Measurements from ENCODE around the gene CFAP99.
A peak's percentile ranks its signal among the peaks of the same experiment; 100 is the strongest.

Gene CFAP99

DNA sequence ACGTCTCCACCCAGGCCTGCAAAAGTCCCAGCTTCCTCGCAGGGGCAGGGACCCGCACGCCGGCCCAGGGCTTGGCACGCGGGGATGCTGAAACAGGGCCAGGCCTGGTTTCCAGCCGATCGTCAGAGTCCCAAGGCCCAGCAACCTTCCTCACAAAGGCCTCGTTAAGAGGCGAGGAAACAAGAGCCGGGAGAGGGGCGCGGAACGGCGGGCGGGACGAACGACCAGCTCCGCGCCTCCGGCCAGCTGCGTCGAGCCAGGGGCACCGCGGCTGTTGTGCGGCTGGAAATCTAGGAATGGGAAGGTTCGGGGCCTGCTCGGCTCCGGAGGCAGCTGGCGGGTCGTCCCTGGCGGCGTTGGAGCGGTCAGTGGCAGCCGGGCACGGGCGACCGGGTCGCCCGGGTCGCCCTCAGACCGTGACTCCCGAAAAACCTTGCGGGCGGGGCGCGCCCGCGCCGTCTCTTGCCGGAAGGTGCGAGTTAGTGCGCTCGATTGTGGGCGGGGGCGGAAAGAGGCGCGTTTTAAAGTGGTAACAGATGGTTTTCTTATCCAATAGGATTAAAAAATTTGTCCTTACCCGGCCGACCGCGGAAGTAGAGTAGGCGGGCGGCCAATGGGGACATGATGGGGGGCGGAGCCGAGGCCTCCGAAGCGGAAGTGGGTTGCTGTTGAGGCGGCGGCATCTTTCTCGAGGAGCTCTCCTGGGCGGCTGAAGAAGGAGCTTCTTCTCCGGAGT, 49.9 kb downstream of the CFAP99 start, which contains the start of gene RNF4:
TSS of gene RNF4 (plus strand) at position 651 of the 736 bp plus-strand sequence. CDS start 21,388 bp downstream, outside the sequence.
- peak; percentile 87 to 88 for DNase-seq (ENCODE audit: low read depth in 2 of 2)

DNA sequence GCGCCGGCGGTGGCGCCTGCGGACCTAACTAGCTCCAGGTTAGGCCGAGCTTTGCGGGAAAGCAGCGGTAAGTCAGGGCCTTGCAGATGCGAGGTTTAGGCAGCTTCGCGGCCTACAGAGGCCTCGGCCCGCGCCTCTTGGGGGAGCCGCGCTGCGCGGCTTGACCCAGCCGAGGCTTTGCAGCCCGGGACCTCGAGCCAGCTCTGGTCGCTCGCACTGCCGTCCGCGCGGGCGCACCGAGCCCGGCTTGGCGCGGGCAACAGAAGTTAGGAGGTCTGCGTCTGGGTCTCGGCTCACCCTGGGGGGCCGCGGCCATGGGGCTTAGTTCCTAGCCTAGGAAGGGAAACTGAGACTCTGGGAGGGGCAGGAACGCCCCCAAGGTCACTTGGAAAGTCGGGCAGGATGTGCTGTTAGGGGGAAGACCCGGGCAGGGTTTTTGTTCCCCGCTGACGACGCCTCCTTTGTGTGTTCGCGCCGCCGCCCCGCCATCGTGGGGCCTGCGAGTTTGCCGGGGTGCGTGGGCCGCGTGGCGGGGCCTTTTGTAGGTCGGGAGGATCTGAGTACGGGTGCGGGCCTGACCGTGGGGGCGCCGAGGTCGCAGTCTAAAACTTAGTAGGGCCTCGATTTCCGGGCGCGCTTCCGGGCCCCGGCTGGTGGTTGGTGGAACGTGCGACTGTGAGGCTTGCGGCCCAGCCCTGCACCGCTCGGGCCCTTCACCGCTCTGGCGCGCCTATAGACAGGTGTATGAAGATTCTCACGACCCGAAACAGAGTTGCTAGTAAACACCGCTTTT, 50.6 kb downstream of the CFAP99 start:
- DNase-seq (ENCODE audit: low read depth in 2 of 2) = peak; percentile 39 to 45

DNA sequence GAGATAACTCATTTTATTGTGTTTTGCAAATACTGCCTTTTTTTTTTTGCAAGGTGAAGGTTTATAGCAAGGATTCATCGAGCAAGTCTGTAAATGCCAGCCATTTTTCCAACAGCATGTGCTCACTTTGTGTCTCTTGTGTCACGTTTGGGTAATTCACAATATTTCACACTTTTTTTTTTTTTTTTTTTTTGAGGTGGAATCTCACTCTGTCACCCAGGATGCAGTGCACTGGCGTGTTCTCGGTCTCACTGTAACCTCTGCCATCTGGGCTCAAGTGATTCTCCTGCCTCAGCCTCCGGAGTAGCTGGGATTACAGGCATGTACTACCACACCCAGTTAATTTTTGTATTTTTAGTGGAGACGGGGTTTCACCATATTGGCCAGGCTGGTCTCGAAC, 52.0 kb downstream of the CFAP99 start:
- DNase-seq (ENCODE audit: low read depth in 2 of 2) = no peak

DNA sequence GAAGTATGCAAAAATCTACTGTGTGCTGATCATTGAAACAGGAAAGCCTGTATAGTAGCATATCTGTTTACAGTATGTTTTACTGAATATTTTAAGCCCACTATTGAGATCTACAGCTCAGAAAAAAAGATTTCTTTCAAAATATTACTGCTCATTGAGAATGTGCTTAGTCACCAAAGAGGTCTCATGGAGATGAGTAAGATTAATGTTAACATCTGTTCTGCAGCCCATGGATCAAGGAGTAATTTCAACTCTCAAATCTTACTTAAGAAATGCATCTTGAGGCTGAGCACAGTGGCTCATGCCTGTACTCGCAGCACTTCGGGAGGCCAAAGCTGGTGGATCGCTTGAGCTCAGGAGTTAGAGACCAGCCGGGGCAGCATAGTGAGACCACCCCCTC, 53.4 kb downstream of the CFAP99 start:
- no peak for DNase-seq (ENCODE audit: low read depth in 2 of 2)

DNA sequence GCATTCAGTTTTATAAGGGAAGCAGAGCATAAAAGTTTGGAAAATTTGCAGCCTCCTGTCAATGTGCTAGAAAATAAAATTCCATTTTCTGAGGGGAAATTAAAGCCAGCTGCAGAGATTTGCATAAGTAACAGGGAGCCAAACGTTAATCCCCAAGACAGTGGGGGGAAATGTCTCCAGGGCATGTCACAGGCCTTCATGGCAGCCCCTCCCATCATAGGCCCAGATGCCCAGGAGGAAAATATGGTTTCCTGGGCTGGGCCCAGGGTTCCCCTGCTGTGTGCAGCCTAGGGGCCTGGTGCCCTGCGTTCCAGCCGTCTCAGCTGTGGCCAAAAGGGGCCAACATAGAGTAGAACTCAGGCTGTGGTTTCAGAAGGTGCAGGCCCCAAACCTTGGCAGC, 59.5 kb downstream of the CFAP99 start:
- DNase-seq (ENCODE audit: low read depth in 2 of 2) = no peak

DNA sequence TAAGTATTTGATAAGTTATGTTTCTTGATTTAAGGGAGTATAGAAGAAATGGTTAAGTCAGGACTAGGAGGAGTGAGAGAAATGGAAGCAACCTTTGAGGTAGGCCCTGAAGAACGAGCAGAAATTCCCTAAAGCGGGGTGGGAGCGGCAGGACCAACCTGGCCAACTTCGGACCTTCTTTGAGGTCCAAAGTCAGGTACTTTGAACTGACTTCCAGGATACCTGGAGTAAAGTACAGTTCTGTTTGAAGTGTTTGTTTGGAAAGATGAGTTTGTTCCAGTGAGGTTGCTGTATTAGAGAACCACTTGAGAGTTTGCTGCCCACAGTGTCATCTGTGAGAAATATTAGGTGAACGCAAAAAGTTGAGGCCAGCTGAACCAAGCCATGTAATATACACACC, 61.9 kb downstream of the CFAP99 start:
- DNase-seq (ENCODE audit: low read depth in 2 of 2) = no peak

DNA sequence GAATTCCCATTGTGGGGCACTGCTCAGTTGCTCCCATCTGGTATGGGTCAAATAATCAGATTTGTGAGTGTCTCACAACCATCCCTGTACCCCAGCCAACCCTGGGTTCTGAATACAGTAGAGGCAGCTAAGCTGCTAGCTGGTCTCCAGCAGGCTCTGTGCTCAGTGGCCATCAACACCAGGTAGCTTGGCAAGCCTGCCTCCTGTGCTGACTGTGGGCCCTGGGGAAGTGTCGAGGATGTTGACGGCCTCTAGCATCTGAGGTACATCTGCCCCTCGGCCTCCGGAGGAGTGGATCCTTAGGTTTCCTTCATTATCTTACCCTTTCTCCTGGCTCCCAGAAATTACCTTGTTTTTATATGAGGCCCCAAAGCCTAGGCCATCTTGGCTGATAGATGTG, 63.4 kb downstream of the CFAP99 start:
- DNase-seq (ENCODE audit: low read depth in 2 of 2) = no peak

DNA sequence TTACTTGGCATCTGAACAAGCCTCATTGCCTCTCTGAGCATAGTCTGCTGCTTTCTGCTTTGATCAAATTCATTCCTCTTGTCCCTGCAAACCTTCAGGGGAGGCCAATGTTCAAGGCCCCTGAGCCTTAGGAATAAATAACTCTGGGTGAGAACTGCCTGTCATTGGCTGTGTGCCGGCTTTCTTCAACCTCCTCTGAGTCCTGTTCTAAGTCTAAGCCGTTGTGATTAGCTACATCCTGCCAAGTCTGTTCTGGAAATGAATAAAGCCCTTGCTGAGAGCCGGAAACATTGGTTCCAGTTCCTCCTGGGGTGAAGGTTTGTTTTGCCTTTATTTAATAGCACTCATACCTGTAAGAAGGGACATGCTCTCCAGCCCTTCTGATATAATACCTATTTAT, 63.9 kb downstream of the CFAP99 start:
- DNase-seq (ENCODE audit: low read depth in 2 of 2) = no peak

DNA sequence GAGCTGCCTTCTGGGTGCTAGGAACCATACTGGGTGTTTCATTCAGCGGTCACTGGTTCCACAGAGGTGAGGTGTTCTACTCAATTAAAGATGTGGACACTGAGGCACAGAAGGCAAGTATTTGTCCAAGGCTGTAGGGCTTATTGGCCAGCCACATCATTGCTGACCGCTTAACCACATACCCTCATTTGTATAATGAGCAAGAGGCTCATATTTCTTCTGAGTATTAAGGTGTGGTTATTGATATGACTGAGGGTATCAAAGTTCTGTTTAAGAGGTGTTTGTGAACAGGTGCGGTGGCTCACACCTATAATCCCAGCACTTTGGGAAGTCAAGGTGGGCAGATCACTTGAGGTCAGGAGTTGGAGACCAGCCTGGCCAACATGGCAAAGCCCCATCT, 64.5 kb downstream of the CFAP99 start:
- DNase-seq (ENCODE audit: low read depth in 2 of 2) = no peak

DNA sequence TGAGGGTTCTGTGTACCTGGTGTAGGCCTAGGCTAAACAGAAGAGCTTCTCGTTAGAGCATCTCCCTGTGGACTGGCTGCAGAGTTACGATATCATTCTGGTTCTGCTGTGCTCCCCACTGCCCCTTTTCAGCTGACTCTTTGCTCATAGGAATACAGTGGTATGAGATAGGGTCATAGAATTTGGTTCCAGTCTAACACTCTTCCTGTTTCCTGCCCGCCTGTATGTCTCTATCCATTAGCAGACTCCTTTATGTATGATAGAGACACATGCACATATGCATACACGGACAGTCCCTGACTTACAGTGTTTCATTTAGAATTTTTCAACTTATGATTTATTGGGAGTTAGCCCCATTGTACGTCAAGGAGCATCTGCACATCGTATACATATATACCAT, 65.4 kb downstream of the CFAP99 start:
- no peak for DNase-seq (ENCODE audit: low read depth in 2 of 2)

DNA sequence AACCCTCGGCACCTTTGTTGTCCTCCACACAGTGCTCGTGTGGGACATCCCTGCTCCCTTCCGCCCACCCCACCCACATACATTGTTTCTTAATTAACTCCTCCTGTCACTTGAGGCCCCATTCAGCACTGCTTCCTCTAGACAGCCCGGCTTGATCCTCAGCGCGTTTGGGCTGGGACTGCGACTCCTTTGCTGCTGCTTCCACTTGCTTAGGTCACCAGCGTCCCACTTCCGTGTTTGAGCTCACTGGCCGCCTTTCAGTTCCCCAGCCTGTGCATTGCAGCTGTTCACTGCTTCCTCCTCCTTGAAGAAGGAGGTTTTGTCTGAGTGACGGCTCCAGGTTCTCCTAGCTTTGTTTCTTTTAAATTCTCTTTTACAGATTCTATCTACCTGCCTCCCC, 66.2 kb downstream of the CFAP99 start:
- peak in 1 of 2 donors; percentile 21 for DNase-seq (ENCODE audit: low read depth in 2 of 2)

DNA sequence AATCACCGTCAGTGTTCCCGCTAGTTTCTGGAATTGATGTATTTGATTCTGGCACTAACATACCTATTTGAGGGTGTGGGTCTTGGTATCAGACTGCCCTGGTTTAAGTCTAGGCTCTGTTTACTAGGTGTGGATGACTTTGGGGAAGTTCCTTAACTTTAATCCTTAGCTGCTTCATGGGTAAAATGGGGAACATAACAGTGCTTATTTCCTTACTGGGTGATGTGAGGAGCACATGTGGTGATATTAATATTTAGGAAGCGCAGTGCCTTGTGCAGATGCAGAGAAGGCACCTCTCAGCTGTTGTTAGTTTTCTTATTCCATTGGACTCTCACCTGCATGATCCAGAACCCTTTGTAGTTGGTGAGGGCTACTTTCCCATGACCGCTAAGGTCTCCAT, 67.2 kb downstream of the CFAP99 start:
- DNase-seq (ENCODE audit: low read depth in 2 of 2) = no peak

DNA sequence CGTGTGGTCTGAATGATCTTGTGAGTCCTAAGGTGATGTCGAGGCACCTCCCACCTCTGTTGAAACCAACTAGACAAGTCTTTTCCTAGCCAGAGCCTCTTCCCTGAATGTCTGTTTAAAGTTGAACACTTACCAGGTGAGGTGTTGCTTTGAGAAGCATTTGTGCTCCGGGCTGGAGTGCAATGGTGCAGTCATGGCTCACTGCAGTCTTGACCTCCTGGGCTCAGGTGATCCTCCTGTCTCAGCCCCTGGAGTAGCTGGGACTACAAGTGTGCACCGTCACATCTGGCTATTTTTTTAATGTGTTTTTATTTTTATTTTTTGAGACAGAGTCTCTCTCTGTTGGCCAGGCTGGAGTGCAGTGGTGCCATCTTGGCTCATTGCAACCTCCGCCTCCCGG, 68.2 kb downstream of the CFAP99 start:
- DNase-seq (ENCODE audit: low read depth in 2 of 2) = no peak

DNA sequence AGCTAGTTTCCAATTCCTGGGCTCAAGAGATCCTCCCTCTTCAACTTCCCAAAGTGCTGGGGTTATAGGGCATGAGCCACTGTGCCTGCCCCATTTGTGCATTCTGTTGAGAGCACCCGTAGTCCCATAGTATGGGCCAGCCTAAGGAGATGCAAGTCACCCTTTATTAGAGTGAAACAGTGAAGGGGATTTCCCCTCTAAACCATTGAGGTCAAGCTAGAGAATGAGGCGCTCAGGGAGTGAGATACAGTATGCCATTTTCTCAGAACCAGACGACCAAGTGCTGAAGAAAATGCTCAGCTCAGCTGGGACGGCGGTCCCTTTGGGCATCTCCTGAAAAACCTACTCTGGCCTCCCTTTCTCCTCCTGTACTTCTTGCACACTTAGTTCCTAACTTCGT, 68.9 kb downstream of the CFAP99 start:
- no peak for DNase-seq (ENCODE audit: low read depth in 2 of 2)

DNA sequence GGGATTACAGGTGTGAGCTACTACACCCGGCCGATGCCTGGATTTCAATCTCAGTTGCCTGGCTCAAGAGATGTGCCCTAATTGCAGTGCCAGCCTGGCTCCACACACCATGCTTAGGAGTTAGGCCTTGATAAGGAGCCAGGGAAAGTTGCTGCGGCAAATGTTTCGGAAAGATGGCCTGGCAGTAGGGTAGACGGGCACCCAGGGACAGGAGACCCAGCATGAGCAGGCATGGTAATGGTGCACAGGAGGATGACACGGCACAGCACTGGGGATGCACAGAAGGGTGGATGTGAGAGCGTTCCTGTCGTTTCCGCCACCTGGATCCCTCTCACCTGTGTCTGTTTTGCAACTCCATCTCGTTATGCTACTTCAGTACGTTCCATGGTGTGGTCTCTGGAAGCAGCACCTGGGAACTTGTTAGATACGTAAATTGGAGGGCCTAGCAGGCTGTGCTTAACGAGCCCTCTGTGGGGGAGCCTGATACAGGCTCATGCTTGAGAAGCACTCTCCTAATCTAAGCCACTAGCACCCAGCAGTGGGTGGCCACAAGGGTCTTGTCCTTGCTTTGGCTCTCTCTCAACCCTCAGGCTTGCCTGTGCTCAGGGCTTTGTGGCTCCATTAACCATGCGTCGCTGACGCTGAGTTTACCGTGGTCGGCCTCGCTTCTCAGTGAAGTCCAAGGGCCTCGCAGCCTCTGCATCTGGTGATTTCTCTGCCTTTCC, 70.5 kb downstream of the CFAP99 start:
- DNase-seq (ENCODE audit: low read depth in 2 of 2) = no peak

DNA sequence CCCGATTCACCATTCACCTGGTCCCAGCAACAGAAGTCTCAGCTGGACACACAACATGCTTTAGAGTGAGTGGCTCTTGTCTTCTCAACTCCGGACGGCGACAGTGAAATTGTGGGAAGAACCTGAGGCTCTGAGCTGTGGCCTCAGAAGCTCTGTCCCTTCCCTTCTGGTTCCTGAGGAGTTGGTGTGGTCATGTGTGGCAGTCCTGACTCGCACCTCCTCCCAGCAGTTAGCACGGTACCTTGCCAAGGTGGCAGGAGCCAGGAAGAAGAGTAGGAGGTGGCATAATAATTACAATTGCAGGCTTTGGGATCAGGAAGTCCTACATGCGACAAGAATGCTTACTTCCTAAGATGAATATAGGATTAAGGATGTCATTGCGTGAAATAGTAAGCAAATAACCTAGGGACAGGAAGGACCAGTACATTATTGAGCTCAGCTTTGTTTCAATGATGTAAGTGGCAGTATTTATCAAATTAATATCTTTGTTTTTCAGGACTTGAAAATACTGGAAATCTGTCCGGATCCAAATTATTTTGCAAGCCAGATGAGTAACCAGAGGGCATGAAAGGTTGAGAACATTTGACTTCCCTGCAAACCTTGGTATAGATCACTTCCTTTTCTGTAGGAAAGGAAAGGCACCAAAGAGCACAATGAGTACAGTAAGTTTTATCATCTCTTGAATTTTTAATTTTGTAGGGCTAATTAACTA, 71.2 kb downstream of the CFAP99 start:
- DNase-seq (ENCODE audit: low read depth in 2 of 2) = no peak

DNA sequence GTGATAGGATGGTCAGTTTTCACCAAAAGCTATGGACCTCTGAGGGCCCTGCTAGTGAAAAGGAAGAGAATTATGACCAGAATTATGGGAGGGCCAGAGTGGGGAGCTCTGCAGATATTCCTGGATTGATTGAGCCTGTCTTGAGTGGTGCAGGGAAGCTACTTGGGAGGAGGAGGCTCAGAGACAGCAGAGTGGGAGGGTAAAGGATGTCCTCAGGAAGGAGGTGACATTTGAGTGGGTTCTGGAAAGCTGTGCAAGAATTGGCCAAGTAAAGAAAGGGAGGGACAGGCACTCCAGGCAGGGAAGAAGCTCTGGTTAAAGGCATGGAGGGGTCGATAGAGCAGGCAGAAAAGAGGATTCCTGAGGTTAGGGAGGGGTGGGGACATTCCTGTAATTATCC, 74.2 kb downstream of the CFAP99 start:
- DNase-seq (ENCODE audit: low read depth in 2 of 2) = no peak

DNA sequence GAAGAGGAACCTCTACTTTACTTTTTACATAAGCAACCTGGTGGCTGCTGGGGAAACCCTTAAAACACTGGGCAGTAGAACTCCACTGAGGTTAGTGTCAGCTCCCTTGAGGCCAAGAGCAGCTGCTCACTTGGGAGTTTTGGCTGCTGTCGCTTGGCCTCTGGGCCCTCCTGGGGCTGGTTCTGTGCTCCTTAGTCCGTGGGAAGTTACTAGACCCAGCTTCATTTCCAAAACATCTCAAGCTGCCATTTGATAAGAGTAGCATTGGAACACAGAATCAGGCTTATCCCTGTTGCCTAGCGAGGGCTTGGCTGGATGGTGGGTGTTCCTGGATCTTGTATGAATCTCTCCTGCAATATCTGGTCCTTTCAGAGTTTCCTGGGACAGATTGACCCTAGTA, 76.2 kb downstream of the CFAP99 start:
- DNase-seq (ENCODE audit: low read depth in 2 of 2) = no peak

DNA sequence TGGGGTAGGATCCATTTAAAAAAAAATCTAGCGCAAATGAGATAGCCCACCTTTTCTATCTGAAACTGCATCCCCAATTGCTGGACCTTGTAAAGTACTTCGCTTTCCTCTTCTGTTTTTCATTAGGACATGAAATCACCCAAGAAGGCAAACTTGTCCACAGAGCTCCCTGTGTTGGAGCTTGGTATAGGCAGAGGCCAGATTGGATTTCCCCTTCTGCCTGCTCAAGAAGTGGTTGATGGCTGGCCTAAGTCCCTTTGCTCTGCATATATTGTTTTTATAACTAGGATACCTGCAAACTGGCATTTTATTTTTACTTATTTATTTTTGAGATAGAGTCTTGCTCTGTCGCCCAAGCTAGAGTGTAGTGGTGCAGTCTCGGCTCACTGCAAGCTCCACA, 78.6 kb downstream of the CFAP99 start:
- DNase-seq (ENCODE audit: low read depth in 2 of 2) = no peak

DNA sequence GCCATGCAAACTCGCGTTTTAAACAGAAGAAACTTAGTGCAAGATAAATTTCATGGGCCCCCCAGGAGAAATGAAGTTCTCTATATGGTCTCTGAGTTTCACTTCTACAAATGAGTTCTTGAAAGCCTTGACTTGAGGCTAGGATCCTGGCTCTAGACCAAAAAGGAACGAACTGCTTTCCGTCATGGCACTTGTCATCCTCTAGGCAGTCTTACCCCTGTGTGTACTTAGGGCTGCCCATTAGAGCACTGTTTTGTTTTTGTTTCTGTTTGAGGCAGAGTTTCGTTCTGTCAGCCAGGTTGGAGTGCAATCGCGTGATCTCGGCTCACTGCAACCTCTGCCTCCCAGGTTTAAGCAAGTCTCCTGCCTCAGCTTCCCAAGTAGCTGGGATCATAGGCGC, 79.2 kb downstream of the CFAP99 start:
- no peak for DNase-seq (ENCODE audit: low read depth in 2 of 2)

DNA sequence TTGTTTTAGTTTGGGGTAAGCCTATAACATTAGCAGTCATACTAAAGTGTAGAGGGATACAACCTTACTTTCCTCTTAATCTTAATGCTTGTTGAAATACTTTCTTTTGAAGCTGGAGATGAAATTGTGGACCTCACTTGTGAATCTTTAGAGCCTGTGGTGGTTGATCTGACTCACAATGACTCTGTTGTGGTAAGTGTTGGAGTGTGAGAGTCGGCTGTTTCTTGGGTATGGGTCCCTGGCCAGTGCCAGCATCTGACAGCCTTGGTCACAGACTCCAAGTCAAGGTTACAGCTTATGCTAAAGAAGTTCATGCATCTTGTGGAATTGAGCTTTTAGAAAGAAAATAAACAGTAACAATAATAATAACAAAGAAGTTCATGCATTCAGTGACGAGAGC, 81.8 kb downstream of the CFAP99 start:
- no peak for DNase-seq (ENCODE audit: low read depth in 2 of 2)

DNA sequence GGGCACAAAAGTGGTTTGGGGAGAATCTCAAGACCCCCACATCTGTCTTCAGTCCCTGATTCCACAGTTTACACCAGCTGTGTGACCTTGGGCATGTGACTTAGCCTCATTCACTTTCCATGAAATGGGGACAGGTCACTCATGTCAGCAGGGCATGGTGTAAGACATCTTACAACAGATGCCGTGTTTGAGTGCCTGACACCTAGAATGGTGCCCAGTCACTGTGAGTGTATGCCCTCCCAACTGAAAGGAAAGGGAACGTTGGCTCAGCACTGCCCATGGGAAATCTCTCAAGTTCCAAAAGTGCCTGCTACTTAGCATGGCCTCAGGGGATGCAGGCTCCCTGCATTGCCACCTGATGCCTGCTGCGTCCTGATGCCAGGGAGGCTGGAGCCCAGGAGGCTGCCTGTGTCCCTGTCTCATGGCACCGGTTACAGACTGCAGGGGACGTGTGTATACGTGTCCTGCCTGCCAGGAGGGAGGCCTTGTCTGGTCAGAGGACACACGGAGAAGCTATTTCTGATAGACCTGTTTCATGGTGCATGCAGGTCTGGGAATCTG, 82.4 kb downstream of the CFAP99 start:
- DNase-seq (ENCODE audit: low read depth in 2 of 2) = no peak

Data from stimulated activated CD4-positive, alpha-beta T cell treated with anti-CD3 and anti-CD28 coated beads, Interleukin-1b, Interleukin-23, amount 100 ng/mL, for 1 hour (primary cell).